ENCODE data around the gene SELENOV.
A peak's percentile ranks its signal among the peaks of the same experiment; 100 is the strongest.

The SELENOV gene

DNA sequence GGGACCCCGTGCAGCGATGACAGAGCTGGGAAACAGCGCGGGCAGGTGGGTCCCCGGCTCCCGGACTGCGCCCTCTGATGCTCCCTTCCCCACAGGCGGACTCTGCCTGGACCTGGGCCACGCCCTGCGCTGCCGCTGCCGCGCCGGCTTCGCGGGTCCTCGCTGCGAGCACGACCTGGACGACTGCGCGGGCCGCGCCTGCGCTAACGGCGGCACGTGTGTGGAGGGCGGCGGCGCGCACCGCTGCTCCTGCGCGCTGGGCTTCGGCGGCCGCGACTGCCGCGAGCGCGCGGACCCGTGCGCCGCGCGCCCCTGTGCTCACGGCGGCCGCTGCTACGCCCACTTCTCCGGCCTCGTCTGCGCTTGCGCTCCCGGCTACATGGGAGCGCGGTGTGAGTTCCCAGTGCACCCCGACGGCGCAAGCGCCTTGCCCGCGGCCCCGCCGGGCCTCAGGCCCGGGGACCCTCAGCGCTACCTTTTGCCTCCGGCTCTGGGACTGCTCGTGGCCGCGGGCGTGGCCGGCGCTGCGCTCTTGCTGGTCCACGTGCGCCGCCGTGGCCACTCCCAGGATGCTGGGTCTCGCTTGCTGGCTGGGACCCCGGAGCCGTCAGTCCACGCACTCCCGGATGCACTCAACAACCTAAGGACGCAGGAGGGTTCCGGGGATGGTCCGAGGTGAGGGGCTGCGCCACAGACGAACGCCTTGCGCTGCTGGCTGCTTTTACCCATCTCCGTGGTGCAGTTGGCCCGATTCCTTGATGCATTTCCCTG is 7.8 kb upstream of the SELENOV start (continued):
- TF ChIP-seq, protein P1, sequence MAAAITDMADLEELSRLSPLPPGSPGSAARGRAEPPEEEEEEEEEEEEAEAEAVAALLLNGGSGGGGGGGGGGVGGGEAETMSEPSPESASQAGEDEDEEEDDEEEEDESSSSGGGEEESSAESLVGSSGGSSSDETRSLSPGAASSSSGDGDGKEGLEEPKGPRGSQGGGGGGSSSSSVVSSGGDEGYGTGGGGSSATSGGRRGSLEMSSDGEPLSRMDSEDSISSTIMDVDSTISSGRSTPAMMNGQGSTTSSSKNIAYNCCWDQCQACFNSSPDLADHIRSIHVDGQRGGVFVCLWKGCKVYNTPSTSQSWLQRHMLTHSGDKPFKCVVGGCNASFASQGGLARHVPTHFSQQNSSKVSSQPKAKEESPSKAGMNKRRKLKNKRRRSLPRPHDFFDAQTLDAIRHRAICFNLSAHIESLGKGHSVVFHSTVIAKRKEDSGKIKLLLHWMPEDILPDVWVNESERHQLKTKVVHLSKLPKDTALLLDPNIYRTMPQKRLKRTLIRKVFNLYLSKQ (tag by site-specific recombination; IDR thresholded peaks at IDR 0.05; ENCODE audit: borderline replicate concordance): no peak
- TF ChIP-seq GFI1B (tag by site-specific recombination; IDR thresholded peaks at IDR 0.05): no peak
- peak; percentile 33; the same call in 1 of the 2 replicates for TF ChIP-seq SP2 (tag by site-specific recombination; IDR thresholded peaks at IDR 0.05)
- no peak for TF ChIP-seq YY2 (tag by site-specific recombination; IDR thresholded peaks at IDR 0.05)
- no peak for TF ChIP-seq ZNF670 (tag by site-specific recombination; IDR thresholded peaks at IDR 0.05; ENCODE audit: low read depth)
- no peak for TF ChIP-seq ZNF473 (tag by site-specific recombination; IDR thresholded peaks at IDR 0.05)
- no peak for TF ChIP-seq ZNF221 (tag by site-specific recombination; IDR thresholded peaks at IDR 0.05; ENCODE audit: borderline replicate concordance)
- TF ChIP-seq ZSCAN4 (tag by site-specific recombination; IDR thresholded peaks at IDR 0.05): no peak
- TF ChIP-seq ZNF701 (tag by site-specific recombination; IDR thresholded peaks at IDR 0.05): no peak
- TF ChIP-seq ZNF138 (tag by site-specific recombination; IDR thresholded peaks at IDR 0.05; ENCODE audit: borderline replicate concordance): no peak
- TF ChIP-seq ZNF416 (tag by site-specific recombination; IDR thresholded peaks at IDR 0.05): no peak; the same call in 1 of the 2 replicates
- no peak for TF ChIP-seq ZFP3 (tag by site-specific recombination; IDR thresholded peaks at IDR 0.05; ENCODE audit: low read depth)
- TF ChIP-seq ZNF792 (tag by site-specific recombination; IDR thresholded peaks at IDR 0.05): no peak
- peak; percentile 65 for TF ChIP-seq SCRT2 (tag by site-specific recombination; IDR thresholded peaks at IDR 0.05)
- no peak for TF ChIP-seq ZNF664 (tag by site-specific recombination; IDR thresholded peaks at IDR 0.05)
- TF ChIP-seq, protein P2, sequence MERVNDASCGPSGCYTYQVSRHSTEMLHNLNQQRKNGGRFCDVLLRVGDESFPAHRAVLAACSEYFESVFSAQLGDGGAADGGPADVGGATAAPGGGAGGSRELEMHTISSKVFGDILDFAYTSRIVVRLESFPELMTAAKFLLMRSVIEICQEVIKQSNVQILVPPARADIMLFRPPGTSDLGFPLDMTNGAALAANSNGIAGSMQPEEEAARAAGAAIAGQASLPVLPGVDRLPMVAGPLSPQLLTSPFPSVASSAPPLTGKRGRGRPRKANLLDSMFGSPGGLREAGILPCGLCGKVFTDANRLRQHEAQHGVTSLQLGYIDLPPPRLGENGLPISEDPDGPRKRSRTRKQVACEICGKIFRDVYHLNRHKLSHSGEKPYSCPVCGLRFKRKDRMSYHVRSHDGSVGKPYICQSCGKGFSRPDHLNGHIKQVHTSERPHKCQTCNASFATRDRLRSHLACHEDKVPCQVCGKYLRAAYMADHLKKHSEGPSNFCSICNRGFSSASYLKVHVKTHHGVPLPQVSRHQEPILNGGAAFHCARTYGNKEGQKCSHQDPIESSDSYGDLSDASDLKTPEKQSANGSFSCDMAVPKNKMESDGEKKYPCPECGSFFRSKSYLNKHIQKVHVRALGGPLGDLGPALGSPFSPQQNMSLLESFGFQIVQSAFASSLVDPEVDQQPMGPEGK (tag by site-specific recombination; IDR thresholded peaks at IDR 0.05): peak; percentile 62; the same call in 1 of the 2 replicates
- TF ChIP-seq, protein P3, sequence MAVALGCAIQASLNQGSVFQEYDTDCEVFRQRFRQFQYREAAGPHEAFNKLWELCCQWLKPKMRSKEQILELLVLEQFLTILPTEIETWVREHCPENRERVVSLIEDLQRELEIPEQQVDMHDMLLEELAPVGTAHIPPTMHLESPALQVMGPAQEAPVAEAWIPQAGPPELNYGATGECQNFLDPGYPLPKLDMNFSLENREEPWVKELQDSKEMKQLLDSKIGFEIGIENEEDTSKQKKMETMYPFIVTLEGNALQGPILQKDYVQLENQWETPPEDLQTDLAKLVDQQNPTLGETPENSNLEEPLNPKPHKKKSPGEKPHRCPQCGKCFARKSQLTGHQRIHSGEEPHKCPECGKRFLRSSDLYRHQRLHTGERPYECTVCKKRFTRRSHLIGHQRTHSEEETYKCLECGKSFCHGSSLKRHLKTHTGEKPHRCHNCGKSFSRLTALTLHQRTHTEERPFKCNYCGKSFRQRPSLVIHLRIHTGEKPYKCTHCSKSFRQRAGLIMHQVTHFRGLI (tag by site-specific recombination; IDR thresholded peaks at IDR 0.05): no peak
- 0 out of 2 replicates have a peak, but pooled peaks have one; percentile 22 for TF ChIP-seq ZNF600 (tag by site-specific recombination; IDR thresholded peaks at IDR 0.05)
- TF ChIP-seq ZNF776 (tag by site-specific recombination; IDR thresholded peaks at IDR 0.05; ENCODE audit: borderline replicate concordance): no peak
- TF ChIP-seq MZF1 (tag by site-specific recombination; IDR thresholded peaks at IDR 0.05; ENCODE audit: borderline replicate concordance): peak; percentile 28; the same call in 1 of the 2 replicates
- no peak for TF ChIP-seq ZSCAN23 (tag by site-specific recombination; IDR thresholded peaks at IDR 0.05)
- no peak for TF ChIP-seq ZNF302 (tag by site-specific recombination; IDR thresholded peaks at IDR 0.05; ENCODE audit: low read depth)
- TF ChIP-seq EGR2 (tag by site-specific recombination; IDR thresholded peaks at IDR 0.05; ENCODE audit: low read depth): no peak
- TF ChIP-seq GLIS1 (tag by site-specific recombination; IDR thresholded peaks at IDR 0.05): no peak
- TF ChIP-seq ZNF48 (tag by site-specific recombination; IDR thresholded peaks at IDR 0.05): no peak
- no peak for TF ChIP-seq ZNF350 (tag by site-specific recombination; IDR thresholded peaks at IDR 0.05)
- peak; percentile 53 for TF ChIP-seq ZNF596 (tag by site-specific recombination; IDR thresholded peaks at IDR 0.05)
- no peak for TF ChIP-seq ZNF354C (tag by site-specific recombination; IDR thresholded peaks at IDR 0.05; ENCODE audit: borderline replicate concordance, low read depth)
- TF ChIP-seq ZNF341 (tag by site-specific recombination; IDR thresholded peaks at IDR 0.05; ENCODE audit: low read depth): no peak
- TF ChIP-seq SP7 (tag by site-specific recombination; IDR thresholded peaks at IDR 0.05): peak; percentile 65; the same call in 1 of the 2 replicates
- TF ChIP-seq ZNF426 (tag by site-specific recombination; IDR thresholded peaks at IDR 0.05): no peak
